DOHH2 (cell line): Measurements from ENCODE around the gene NOXA1.

Experiments
- H3F3A ChIP-seq: fragments of 200-600 bp; sonication (generic), shearing (Covaris generic); 2 replicates; pipeline ENCODE4 v1.6.0; 2016; ENCODE audit warnings: antibody characterized with exemption, mild to moderate bottlenecking; ENCODE audit not compliant: control insufficient read depth, insufficient read depth
- H3K27ac ChIP-seq: fragments of 200-600 bp; sonication (generic); 2 replicates; pipeline ENCODE4 v1.5.1; 2014; ENCODE audit warnings: low read depth, mild to moderate bottlenecking, low read length, moderate library complexity
- H3K27me3 ChIP-seq: fragments of 200-600 bp; sonication (generic); 2 replicates; pipeline ENCODE4 v1.6.1; 2014; ENCODE audit warnings: mild to moderate bottlenecking, low read length, mixed read lengths; ENCODE audit not compliant: control insufficient read depth
- H3K36me3 ChIP-seq: fragments of 200-600 bp; sonication (generic); 2 replicates; pipeline ENCODE4 v1.6.1; 2014; ENCODE audit warnings: mild to moderate bottlenecking, low read length, moderate library complexity, mixed read lengths; ENCODE audit not compliant: control insufficient read depth
- H3K4me1 ChIP-seq: fragments of 200-600 bp; sonication (generic); 2 replicates; pipeline ENCODE4 v1.6.1; 2014; ENCODE audit warnings: mild to moderate bottlenecking, low read length, mixed read lengths; ENCODE audit not compliant: control insufficient read depth
- H3K4me2 ChIP-seq: fragments of 200-600 bp; sonication (generic); 2 replicates; pipeline ENCODE4 v1.6.0; 2014; ENCODE audit warnings: mild to moderate bottlenecking, low read length, moderate library complexity
- H3K4me3 ChIP-seq: fragments of 200-600 bp; sonication (generic); 2 replicates; pipeline ENCODE4 v1.5.1; 2014; ENCODE audit warnings: mild to moderate bottlenecking, low read length, mixed read lengths
- H3K79me2 ChIP-seq: fragments of 200-600 bp; sonication (generic); 2 replicates; pipeline ENCODE4 v1.6.1; 2014; ENCODE audit warnings: mild to moderate bottlenecking, low read length, mixed read lengths; ENCODE audit not compliant: control insufficient read depth
- H3K9me2 ChIP-seq: fragments of 200-600 bp; sonication (generic); replicated peaks from 2 replicates; pipeline ENCODE4 v1.6.1; 2014; ENCODE audit warnings: mild to moderate bottlenecking, low read length, mixed read lengths; ENCODE audit not compliant: control insufficient read depth
- H3K9me3 ChIP-seq: fragments of 200-600 bp; sonication (generic); 2 replicates; pipeline ENCODE4 v1.6.1; 2014; ENCODE audit warnings: antibody characterized with exemption, low read length, mixed read lengths; ENCODE audit not compliant: control insufficient read depth, insufficient read depth
- H4K20me1 ChIP-seq: fragments of 200-600 bp; sonication (generic); 2 replicates; pipeline ENCODE4 v1.6.0; 2014; ENCODE audit warnings: low read depth, mild to moderate bottlenecking, antibody characterized with exemption, low read length, moderate library complexity; ENCODE audit not compliant: control insufficient read depth, insufficient read depth
- EZH2phosphoT487 ChIP-seq: fragments of 200-600 bp; sonication (generic); IDR thresholded peaks from 2 replicates; pipeline ENCODE4 v1.6.1; 2017; ENCODE audit warnings: borderline replicate concordance, mild to moderate bottlenecking, antibody characterized with exemption, low read length, moderate library complexity, mixed read lengths
- TF ChIP-seq, protein P1 (sequence below): fragments of 200-600 bp; sonication (generic); IDR thresholded peaks from one replicate; pipeline ENCODE4 v1.5.1; 2014; ENCODE audit warnings: antibody characterized with exemption, mild to moderate bottlenecking, low read depth, low read length; ENCODE audit not compliant: poor library complexity, severe bottlenecking

The NOXA1 gene

DNA sequence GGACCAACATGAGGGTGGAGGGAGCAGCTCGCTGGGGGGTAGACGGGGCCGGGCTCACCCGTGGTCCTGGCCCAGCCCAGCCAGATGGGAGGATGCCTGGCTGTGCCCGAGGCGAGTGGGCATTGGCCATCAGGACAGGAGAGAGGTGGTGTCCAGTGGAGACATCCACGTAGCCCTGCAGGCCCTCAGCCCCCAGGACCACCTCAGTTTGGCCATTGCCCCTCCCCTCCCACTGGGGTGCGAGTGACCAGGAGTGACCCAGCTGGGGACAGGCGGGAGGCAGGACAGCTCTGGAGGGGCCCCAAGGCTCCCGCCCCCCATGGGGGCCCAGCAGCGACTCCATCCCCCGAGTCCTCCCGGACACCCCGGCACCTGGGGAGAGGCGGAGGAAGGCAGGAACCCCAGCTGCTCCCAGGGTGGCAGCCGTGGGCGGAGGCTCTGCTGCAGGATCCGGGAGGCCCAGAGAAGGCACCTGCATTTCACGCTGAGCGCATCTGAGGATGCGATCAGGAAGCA, 8.3 kb downstream of the NOXA1 start:
- H3K4me2 ChIP-seq, result no peak overlapping the region
- peaks cover 63% of the 10 kb centered on the region for H3K4me1 ChIP-seq
- no peaks in the 10 kb centered on the region for H3K9me3 ChIP-seq
- no peaks in the 10 kb centered on the region for H3K79me2 ChIP-seq
- TF ChIP-seq EZH2phosphoT487, result no peak
- TF ChIP-seq, protein P1, sequence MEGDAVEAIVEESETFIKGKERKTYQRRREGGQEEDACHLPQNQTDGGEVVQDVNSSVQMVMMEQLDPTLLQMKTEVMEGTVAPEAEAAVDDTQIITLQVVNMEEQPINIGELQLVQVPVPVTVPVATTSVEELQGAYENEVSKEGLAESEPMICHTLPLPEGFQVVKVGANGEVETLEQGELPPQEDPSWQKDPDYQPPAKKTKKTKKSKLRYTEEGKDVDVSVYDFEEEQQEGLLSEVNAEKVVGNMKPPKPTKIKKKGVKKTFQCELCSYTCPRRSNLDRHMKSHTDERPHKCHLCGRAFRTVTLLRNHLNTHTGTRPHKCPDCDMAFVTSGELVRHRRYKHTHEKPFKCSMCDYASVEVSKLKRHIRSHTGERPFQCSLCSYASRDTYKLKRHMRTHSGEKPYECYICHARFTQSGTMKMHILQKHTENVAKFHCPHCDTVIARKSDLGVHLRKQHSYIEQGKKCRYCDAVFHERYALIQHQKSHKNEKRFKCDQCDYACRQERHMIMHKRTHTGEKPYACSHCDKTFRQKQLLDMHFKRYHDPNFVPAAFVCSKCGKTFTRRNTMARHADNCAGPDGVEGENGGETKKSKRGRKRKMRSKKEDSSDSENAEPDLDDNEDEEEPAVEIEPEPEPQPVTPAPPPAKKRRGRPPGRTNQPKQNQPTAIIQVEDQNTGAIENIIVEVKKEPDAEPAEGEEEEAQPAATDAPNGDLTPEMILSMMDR, result no peak
- H3K9me2 ChIP-seq, result no peaks in the 10 kb centered on the region
- H3K27ac ChIP-seq, result no peak overlapping the region
- no peak overlapping the region for H3K4me3 ChIP-seq
- H3F3A ChIP-seq, result peaks cover 12% of the 10 kb centered on the region
- peaks cover 4% of the 10 kb centered on the region; the same call in 1 of the 2 replicates for H3K36me3 ChIP-seq
- H3K27me3 ChIP-seq, result no peaks in the 10 kb centered on the region
- H4K20me1 ChIP-seq, result no peaks in the 10 kb centered on the region

DNA sequence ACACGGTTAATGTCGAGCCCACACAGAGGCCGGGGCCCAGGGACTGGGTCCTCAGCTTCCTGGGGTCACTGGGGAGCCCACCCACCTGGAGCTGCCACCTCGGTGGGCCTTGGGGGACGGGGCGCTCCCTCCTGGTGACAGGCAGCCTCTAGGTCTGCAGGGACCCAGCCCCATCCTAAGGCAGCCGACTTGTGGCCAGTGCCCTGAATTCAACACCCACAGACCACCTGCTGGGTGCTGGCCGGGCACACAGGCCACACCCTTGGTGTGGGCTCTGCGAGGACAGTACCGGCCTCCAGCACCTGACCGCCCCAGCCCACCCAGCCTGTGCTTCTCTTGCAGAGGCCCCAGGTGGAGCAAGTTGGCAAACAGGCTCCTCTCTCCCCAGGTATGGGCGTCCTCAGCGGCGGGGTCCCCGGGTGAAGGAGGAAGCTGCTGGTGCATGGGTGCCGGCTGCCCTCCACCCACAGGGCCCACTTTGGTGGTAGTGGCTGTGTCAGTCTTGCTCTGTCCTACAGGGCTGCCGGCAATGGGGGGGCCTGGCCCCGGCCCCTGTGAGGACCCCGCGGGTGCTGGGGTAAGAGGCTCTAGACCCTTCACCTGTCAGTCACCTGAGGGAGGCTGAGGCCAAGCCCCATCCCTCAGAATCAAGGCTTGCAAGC, 9.6 kb downstream of the NOXA1 start:
- Histone ChIP-seq H3K4me2 (no peak overlapping the region), H3K27me3 (no peaks in the 10 kb centered on the region), H3K79me2 (no peaks in the 10 kb centered on the region), H3F3A (peaks cover 5% of the 10 kb centered on the region; the same call in 1 of the 2 replicates), H3K4me3 (no peak overlapping the region), H3K27ac (no peak overlapping the region), H3K4me1 (peaks cover 51% of the 10 kb centered on the region), H4K20me1 (no peaks in the 10 kb centered on the region), H3K9me3 (no peaks in the 10 kb centered on the region), H3K36me3 (no peaks in the 10 kb centered on the region; the same call in 1 of the 2 replicates), H3K9me2 (no peaks in the 10 kb centered on the region)
- no peak for TF ChIP-seq EZH2phosphoT487
- TF ChIP-seq, protein P1, result no peak

DNA sequence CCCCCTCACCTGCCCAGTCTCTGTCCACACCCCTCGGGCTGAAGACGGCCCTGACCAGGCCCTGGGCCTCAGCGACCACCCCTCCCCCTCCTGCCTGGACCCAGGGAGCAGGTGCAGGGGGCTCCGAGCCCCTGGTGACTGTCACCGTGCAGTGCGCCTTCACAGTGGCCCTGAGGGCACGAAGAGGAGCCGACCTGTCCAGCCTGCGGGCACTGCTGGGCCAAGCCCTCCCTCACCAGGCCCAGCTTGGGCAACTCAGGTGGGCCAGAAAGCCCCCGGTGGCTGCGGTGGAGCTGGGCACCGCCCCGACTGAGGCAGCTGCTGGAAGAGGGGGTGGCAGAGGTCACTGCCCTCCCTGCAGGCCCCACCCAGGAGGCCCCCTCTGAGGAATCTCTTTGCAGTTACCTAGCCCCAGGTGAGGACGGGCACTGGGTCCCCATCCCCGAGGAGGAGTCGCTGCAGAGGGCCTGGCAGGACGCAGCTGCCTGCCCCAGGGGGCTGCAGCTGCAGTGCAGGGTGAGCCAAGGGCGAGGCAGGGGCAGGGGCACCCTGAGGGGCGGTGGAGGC, 10.2 kb downstream of the NOXA1 start:
- H3K9me3 ChIP-seq, result no peaks in the 10 kb centered on the region
- no peaks in the 10 kb centered on the region for H3K79me2 ChIP-seq
- no peaks in the 10 kb centered on the region for H4K20me1 ChIP-seq
- TF ChIP-seq EZH2phosphoT487, result no peak
- TF ChIP-seq, protein P1, result no peak
- H3K9me2 ChIP-seq, result no peaks in the 10 kb centered on the region
- H3K4me3 ChIP-seq, result no peak overlapping the region
- no peak overlapping the region for H3K27ac ChIP-seq
- H3K36me3 ChIP-seq, result no peaks in the 10 kb centered on the region; the same call in 1 of the 2 replicates
- no peak overlapping the region for H3K4me2 ChIP-seq
- peaks cover 3% of the 10 kb centered on the region; the same call in 1 of the 2 replicates for H3F3A ChIP-seq
- H3K4me1 ChIP-seq, result peaks cover 45% of the 10 kb centered on the region
- H3K27me3 ChIP-seq, result no peaks in the 10 kb centered on the region
